Stimulated activated CD4-positive, alpha-beta T cell treated with anti-CD3 and anti-CD28 coated beads, Interleukin-1b, Interleukin-23, amount 100 ng/mL, for 48 hours (primary cell): Measurements from ENCODE around the gene DDIT3.

ENCODE experiments used
- DNase-seq: peaks from one replicate; pipeline ENCODE4 v3.0.0-alpha.2; 2020

DDIT3 gene

DNA sequence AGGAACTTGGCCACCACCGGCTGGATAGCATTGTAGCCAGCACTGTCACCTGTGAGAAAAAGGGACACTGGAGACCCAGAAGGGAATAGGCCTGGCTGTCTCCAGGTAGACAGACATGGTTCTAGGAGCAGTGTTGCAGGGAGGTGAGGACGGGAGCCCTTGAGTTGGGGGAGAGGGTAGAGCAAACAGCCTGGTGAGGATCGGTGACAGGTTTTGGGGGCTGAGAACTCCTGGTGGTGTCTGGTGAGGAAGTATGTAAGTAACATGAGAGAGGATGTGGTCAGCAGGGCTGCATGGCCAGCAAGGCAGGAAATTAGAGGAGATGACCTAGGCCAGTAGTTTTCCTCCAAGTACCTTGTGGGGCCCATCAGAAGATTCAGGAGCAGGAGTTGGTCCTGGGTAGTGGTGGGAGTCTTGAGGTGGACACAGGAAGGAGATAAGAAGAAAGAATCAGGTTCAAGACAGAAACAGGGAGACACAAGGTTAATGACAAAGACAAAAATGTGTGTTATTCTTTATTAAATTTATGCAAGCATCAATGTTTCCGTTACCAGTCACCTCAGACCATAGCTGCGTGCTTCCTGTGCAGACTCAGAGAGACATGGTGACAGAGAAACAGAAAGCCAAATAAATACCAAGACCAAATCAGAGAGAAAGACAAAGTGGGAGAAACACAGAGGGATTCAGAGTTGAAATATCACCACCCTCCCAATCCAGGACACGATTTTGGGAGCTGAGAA, 40.8 kb downstream of the DDIT3 start, which contains the start of gene ARHGAP9:
TSS of gene ARHGAP9 (minus strand) at position 491 of the 740 bp plus-strand sequence. CDS start at position 31, 460 bp downstream.
- DNase-seq, result peak; percentile 62

GRCh38 chr12:57479043-57479375, 41.3 kb downstream of the DDIT3 start:
- no peak for DNase-seq

- DNase-seq, result peak; percentile 53
Observed at GRCh38 chr12:57477710-57478681, 42.3 kb downstream of the DDIT3 start.

DNA sequence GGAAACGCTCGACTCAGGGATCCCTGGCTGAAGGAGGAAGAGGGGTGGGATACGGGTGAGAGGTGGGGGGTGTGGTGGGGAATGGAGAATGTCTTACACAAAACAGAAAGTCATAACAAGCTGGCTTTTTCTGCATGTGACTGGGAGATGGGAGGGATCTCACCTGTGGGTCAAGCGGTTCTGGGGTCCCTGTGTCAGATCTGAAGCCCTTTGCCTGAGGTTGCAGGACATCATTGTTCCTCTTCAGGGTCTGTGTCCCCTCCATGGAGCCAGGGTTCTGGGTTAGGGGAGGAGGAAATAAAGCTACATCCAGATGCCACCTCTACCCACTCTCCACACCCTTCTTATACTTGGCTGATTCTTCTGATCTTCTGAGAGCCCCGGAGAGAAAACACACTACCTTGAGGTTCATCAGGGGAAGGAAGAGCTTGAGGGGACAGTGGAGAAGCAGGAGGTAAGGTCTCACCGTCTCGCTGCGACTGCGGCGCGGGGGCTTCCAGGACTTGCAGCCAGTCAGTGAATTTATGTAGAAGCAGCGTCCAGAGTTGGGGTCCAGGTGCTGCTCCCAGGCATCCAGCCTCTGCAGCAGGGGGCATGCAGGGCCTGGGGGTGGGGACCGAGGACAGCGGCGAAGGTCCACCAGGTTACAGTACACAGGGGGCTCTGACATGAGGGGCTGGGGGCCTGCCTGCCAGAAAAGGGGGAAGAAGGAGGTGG, 43.2 kb downstream of the DDIT3 start:
- DNase-seq, result no peak

GRCh38 chr12:57476162-57476992, 43.9 kb downstream of the DDIT3 start:
- peak; percentile 88 for DNase-seq

DNA sequence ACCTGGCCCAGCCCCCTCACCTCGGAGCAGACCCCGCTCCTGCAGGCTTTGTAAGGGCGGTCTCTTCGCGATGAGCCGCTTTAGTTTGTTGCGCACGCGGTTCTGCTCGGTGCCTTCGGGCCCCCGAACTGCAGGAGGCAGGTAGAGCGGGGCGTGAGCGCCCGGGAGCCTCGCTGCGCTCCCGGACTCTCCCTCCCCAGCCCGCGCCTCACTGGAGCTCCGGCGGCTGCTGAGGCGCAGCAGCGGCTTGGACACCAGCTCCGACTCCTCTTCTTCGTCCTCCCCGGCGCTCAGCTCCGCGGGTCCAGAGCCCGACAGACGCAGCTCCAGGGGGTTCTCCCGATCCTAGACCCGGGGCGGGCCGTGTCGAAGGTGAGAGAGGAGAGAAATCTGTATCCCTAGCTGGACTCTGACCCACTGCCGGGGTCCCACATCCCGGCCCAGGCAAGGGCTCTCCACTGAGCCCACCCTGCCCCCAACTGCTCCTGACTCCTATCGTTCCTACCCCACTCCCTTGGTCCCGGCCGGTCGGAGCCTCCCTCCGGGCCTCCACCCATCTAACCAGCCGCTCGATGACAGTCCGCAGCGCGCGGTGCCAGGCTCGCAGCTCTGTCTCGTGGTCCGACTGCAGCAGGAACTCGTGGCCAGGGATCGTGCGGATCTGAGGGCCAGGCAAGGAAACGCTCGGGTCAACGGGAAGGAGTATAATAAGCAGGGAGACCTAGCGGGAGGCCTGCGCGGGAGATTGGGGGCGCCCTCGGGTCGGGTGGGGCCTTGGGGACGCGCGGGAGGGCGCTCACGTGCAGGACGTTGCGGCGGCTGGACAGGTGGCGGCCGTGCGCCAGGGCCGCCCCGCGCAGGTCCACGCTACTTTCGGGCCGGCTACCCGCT, 44.8 kb downstream of the DDIT3 start:
- DNase-seq, result no peak

- DNase-seq, result no peak
Observed at GRCh38 chr12:57474862-57475261, 45.5 kb downstream of the DDIT3 start.

DNA sequence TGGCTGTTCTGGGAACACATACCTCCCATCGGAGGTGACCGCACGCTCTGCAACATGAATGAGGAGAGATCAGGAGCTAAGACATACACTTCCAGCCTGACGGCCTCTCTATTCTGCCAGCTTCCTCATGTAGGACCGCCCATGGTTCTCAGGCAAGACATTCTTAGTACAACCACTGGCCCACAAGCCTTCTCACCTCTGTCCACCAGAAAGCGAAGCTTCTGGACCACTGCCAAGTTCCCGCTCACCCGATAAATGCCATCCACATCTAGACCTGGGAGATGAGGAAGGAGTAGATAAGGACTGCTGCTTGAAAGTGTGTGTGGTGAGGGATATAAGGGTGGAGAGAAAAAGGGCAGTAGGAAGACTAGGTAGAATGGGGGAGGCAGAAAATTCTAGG, 45.9 kb downstream of the DDIT3 start:
- no peak for DNase-seq

GRCh38 chr12:57473886-57474285, 46.4 kb downstream of the DDIT3 start:
- DNase-seq, result no peak

DNA sequence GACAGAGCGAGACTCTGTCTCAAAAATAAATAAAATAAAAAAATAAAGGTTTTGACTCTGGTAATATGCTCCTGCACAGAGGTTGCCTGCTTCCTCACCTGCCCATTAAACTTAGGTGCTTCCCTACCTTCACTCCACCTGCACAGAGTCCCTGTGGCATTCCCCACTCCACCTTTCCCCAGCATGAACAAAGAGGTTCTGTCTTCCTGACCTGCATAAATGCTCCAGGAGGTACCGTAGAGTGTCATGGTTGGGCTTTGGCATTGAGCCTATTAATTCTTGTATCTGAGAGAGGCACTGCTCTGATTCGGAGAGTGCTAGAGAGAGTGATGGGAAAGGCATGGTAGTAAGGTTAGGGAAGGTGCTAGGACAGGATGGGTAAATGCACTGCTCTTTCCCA, 46.9 kb downstream of the DDIT3 start:
- DNase-seq, result no peak

GRCh38 chr12:57472391-57472790, 47.9 kb downstream of the DDIT3 start:
- no peak for DNase-seq

DNA sequence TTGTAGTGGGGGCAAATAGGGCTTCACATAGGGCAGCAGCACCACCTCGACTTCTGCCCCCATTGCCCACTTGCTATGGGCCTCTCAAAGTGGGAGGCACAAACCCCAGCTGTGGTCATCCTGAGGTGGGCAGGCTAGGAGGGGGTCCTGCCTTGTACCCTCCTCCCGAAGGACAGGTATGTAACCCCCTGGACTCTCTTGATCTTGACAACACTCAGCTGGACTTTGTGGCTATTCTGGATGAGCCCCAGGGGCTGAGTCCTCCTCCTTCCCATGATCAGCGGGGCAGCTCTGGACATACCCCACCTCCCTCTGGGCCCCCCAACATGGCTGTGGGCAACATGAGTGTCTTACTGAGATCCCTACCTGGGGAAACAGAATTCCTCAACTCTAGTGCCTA, 48.7 kb downstream of the DDIT3 start:
- DNase-seq, result no peak

DNA sequence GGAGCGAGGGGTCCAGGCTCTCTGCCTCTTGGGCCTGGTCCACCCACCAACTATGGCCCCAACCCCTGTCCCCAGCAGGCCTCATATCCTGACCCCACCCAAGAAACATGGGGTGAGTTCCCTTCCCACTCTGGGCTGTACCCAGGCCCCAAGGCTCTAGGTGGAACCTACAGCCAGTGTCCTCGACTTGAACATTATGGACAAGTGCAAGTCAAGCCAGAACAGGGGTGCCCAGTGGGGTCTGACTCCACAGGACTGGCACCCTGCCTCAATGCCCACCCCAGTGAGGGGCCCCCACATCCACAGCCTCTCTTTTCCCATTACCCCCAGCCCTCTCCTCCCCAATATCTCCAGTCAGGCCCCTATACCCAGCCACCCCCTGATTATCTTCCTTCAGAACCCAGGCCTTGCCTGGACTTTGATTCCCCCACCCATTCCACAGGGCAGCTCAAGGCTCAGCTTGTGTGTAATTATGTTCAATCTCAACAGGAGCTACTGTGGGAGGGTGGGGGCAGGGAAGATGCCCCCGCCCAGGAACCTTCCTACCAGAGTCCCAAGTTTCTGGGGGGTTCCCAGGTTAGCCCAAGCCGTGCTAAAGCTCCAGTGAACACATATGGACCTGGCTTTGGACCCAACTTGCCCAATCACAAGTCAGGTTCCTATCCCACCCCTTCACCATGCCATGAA, 49.2 kb downstream of the DDIT3 start:
- no peak for DNase-seq

- no peak for DNase-seq
Observed at GRCh38 chr12:57470286-57470969, 49.9 kb downstream of the DDIT3 start.

GRCh38 chr12:57469296-57470164, 50.8 kb downstream of the DDIT3 start:
- no peak for DNase-seq

GRCh38 chr12:57467915-57468314, 52.4 kb downstream of the DDIT3 start:
- DNase-seq, result no peak

- no peak for DNase-seq
Observed at GRCh38 chr12:57467212-57467874, 53.0 kb downstream of the DDIT3 start.
